OCI-LY7 (cell line): ENCODE data around the gene TRAF1. TPM values are rescaled to one million over a fixed set of nuclear protein-coding genes. Genes with fewer than 3 reads are reported as not detected.

Experiments used
- BruUV-seq: library from RNA; stranded (reverse); fragments of 400-500 nt; replicated peaks from 2 replicates; lab custom pipeline; 2021; lab: Mats Ljungman, UMichigan
- CTCF ChIA-PET: fragments of 300-600 bp; sonication (Branson Sonifier 250); formaldehyde crosslinking; loops from one replicate; lab custom pipeline; 2022; ENCODE audit warnings: antibody characterized with exemption; ENCODE audit not compliant: unreplicated experiment; lab: Charles Lee
- POLR2A ChIA-PET: fragments of 300-600 bp; sonication (Branson Sonifier 250); formaldehyde crosslinking; loops from one replicate; lab custom pipeline; 2022; ENCODE audit warnings: antibody characterized with exemption; lab: Charles Lee
- DNase-seq: peaks from one replicate; pipeline ENCODE4 v3.0.0-alpha.2; 2015; ENCODE audit warnings: low spot score
- H2AFZ ChIP-seq: fragments of 200-600 bp; sonication (generic), shearing (Covaris generic); 2 replicates; pipeline ENCODE4 v1.6.1; 2014; ENCODE audit warnings: mild to moderate bottlenecking, antibody characterized with exemption, low read length, moderate library complexity
- H3K27ac ChIP-seq: fragments of 200-600 bp; sonication (generic); 2 replicates; pipeline ENCODE4 v1.5.1; 2014; ENCODE audit warnings: mixed run types, low read depth, mild to moderate bottlenecking, moderate library complexity, low read length, inconsistent platforms; ENCODE audit not compliant: poor library complexity, severe bottlenecking
- H3K36me3 ChIP-seq: fragments of 200-600 bp; sonication (generic); 2 replicates; pipeline ENCODE4 v1.6.1; 2014; ENCODE audit warnings: mild to moderate bottlenecking, antibody characterized with exemption, low read length, moderate library complexity, mixed read lengths; ENCODE audit not compliant: insufficient read depth
- H3K4me1 ChIP-seq: fragments of 200-600 bp; sonication (generic); 2 replicates; pipeline ENCODE4 v1.5.1; 2014; ENCODE audit warnings: mild to moderate bottlenecking, low read length; ENCODE audit not compliant: insufficient read depth, poor library complexity, severe bottlenecking
- H3K4me2 ChIP-seq: fragments of 200-600 bp; sonication (generic); 2 replicates; pipeline ENCODE4 v1.6.1; 2014; ENCODE audit warnings: mild to moderate bottlenecking, low read length
- H3K4me3 ChIP-seq: fragments of 200-600 bp; sonication (generic); 2 replicates; pipeline ENCODE4 v1.5.1; 2014; ENCODE audit warnings: mild to moderate bottlenecking, low read depth, low read length; ENCODE audit not compliant: poor library complexity, severe bottlenecking
- H3K79me2 ChIP-seq: fragments of 200-600 bp; sonication (generic); 2 replicates; pipeline ENCODE4 v1.6.1; 2016; ENCODE audit warnings: low read depth, mild to moderate bottlenecking, low read length, moderate library complexity, mixed read lengths; ENCODE audit not compliant: insufficient read depth
- H3K9me2 ChIP-seq: fragments of 200-600 bp; sonication (generic); 2 replicates; pipeline ENCODE4 v1.6.1; 2016; ENCODE audit warnings: mild to moderate bottlenecking, low read length, mixed read lengths; ENCODE audit not compliant: insufficient read depth
- H3K9me3 ChIP-seq: fragments of 200-600 bp; sonication (generic); 2 replicates; pipeline ENCODE4 v1.6.1; 2014; ENCODE audit warnings: mild to moderate bottlenecking, mixed run types, low read length, mixed read lengths
- H4K20me1 ChIP-seq: fragments of 200-600 bp; sonication (generic); 2 replicates; pipeline ENCODE4 v1.6.1; 2014; ENCODE audit warnings: mild to moderate bottlenecking, antibody characterized with exemption, low read length, moderate library complexity, mixed read lengths; ENCODE audit not compliant: insufficient read depth
- EZH2phosphoT487 ChIP-seq: fragments of 200-600 bp; sonication (generic); IDR thresholded peaks from 2 replicates; pipeline ENCODE4 v1.6.1; 2018; ENCODE audit warnings: low read depth, borderline replicate concordance, mild to moderate bottlenecking, mixed run types, antibody characterized with exemption, low read length, moderate library complexity, mixed read lengths
- intact Hi-C: fragments of 100-400 bp; cut with micrococcal nuclease; formaldehyde crosslinking; loops from one replicate; pipeline ENCODE4 v1.10.0; 2022; ENCODE audit not compliant: unreplicated experiment
- total RNA-seq, 2 experiments: library from RNA; depleted of rRNA in 1 of 2; stranded (reverse); fragments of >200 nt in 1 of 2; shearing (Covaris generic) in 1 of 2; gene quantifications; 2 replicates each; pipeline ENCODE4 v1.2.3, GENCODE V29; 2014 to 2022
- TF ChIP-seq, protein P1 (sequence below): fragments of 200-600 bp; sonication (generic); conservative IDR thresholded peaks from 2 replicates; pipeline ENCODE4 v1.5.1; 2014; ENCODE audit warnings: mild to moderate bottlenecking, antibody characterized with exemption, low read length, moderate library complexity, mixed read lengths

Gene TRAF1
- total RNA-seq, 2 experiments from 2014 or later, result 24.2 to 50.5 TPM

DNA sequence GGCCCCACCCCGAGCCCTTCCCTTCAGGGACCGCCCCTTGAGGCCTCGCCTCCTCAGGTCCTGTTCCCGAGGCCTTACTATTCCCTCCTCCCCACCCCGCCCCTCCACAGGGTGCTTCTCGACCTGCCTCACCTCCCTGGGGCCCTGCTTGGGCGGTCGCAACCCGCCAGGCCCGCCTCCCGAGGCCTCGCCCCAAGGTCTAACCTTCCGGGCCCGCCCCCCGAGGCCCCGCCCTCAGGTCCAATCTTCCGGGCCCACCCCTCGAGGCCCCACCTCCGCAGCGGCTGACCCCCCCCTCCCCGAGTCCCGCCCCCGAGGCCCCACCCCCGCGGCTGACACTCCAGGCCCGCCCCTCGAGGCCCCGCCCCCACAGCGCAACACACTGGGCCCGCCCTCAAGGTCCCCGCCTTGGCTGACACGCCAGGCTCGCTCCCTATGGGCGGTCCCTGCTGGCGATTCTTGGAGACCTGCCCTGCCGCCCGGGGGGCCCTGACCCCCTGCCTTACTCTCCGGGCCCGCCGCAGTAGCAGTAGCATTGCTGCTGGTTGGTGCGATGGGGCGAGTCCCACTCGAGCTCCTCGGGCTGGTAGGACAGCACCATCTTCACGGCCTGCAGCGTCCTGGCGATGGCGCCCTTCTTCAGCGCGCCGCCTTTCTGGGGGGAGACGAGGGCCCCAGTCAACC, 57.8 kb downstream of the TRAF1 start:
- intact Hi-C loops, result loop anchor here (1.0 kb wide), 2 partner anchors 26 to 67 kb away; no protein-coding TSS in a partner anchor
- CTCF ChIA-PET, result interaction anchor here (0.9 to 1.4 kb wide), 4 partner anchors 14 to 112 kb away, joined by 3 to 5 read pairs (median 4); no protein-coding TSS in a partner anchor
- peak overlapping the region; percentile 70 for H3K4me2 ChIP-seq
- H3K9me2 ChIP-seq, result no peaks in the 10 kb centered on the region
- no peaks in the 10 kb centered on the region for H3K9me3 ChIP-seq
- peak; percentile 95 for DNase-seq
- peaks cover under 1% of the 10 kb centered on the region; the same call in 1 of the 2 replicates for H3K79me2 ChIP-seq
- H3K4me1 ChIP-seq, result peaks cover 32% of the 10 kb centered on the region
- H3K36me3 ChIP-seq, result peaks cover 91% of the 10 kb centered on the region
- peak overlapping the region; percentile 57 for H3K4me3 ChIP-seq
- POLR2A ChIA-PET, result interaction anchor here (0.6 to 1.2 kb wide), 4 partner anchors 44 to 207 kb away, joined by 3 to 6 read pairs (median 3); partner anchors contain the start of gene FBXW2
- peak overlapping the region; percentile 17 for H3K27ac ChIP-seq
- TF ChIP-seq EZH2phosphoT487, result no peak
- TF ChIP-seq, protein P1, sequence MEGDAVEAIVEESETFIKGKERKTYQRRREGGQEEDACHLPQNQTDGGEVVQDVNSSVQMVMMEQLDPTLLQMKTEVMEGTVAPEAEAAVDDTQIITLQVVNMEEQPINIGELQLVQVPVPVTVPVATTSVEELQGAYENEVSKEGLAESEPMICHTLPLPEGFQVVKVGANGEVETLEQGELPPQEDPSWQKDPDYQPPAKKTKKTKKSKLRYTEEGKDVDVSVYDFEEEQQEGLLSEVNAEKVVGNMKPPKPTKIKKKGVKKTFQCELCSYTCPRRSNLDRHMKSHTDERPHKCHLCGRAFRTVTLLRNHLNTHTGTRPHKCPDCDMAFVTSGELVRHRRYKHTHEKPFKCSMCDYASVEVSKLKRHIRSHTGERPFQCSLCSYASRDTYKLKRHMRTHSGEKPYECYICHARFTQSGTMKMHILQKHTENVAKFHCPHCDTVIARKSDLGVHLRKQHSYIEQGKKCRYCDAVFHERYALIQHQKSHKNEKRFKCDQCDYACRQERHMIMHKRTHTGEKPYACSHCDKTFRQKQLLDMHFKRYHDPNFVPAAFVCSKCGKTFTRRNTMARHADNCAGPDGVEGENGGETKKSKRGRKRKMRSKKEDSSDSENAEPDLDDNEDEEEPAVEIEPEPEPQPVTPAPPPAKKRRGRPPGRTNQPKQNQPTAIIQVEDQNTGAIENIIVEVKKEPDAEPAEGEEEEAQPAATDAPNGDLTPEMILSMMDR, result peak; percentile 81
- H4K20me1 ChIP-seq, result no peaks in the 10 kb centered on the region
- no peak overlapping the region for H2AFZ ChIP-seq
- no TSS peak for BruUV-seq

- peaks cover 91% of the 10 kb centered on the region for H3K36me3 ChIP-seq
- CTCF ChIA-PET, result interaction anchor here (0.9 to 1.4 kb wide), 4 partner anchors 14 to 113 kb away, joined by 3 to 5 read pairs (median 4); no protein-coding TSS in a partner anchor
Observed at GRCh38 chr9:120868339-120868675, 58.3 kb downstream of the TRAF1 start.

More at GRCh38 chr9:120868339-120868675, 58.3 kb downstream of the TRAF1 start:
- no peaks in the 10 kb centered on the region for H3K9me3 ChIP-seq
- no peak for TF ChIP-seq EZH2phosphoT487
- TF ChIP-seq, protein P1, result no peak
- peak overlapping the region; percentile 70 for H3K4me2 ChIP-seq
- POLR2A ChIA-PET, result interaction anchor here (0.5 to 1.2 kb wide), 6 partner anchors 17 to 251 kb away, joined by 3 to 6 read pairs (median 3); partner anchors contain the start of gene FBXW2
- BruUV-seq, result no TSS peak
- peak overlapping the region; percentile 42 for H3K4me3 ChIP-seq
- no peaks in the 10 kb centered on the region for H4K20me1 ChIP-seq
- H2AFZ ChIP-seq, result no peak overlapping the region
- no peaks in the 10 kb centered on the region for H3K9me2 ChIP-seq
- DNase-seq, result no peak
- intact Hi-C loops, result loop anchor here (1.0 kb wide), 1 partner anchor 25 kb away; no protein-coding TSS in a partner anchor
- H3K27ac ChIP-seq, result peak overlapping the region; percentile 17
- H3K79me2 ChIP-seq, result no peaks in the 10 kb centered on the region
- peaks cover 27% of the 10 kb centered on the region for H3K4me1 ChIP-seq
